ENCODE results near the gene ADCY2. TPM values are rescaled to one million over a fixed set of nuclear protein-coding genes. Genes with fewer than 3 reads are reported as not detected.

The ADCY2 gene
- total RNA-seq, 1 donor from 2014 or later: 18.4 TPM

- no peaks in the 10 kb centered on the region for H3K36me3 ChIP-seq
- H3K9me3 ChIP-seq: no peaks in the 10 kb centered on the region
- no peak overlapping the region for H3K27ac ChIP-seq
- no peaks in the 10 kb centered on the region for H3K27me3 ChIP-seq
- no peaks in the 10 kb centered on the region for H3K4me1 ChIP-seq
- intact Hi-C loops (cut with DNase I): no loop called here
- DNase-seq (ENCODE audit: extremely low spot score in 2 of 2): no peak
- TF ChIP-seq CTCF (IDR thresholded peaks at IDR 0.05): no peak
- TF ChIP-seq POLR2A (IDR thresholded peaks at IDR 0.05): no peak
- no peak for TF ChIP-seq POLR2AphosphoS5 (IDR thresholded peaks at IDR 0.05; ENCODE audit: insufficient read depth in 1 of 2, low read depth in 1 of 2)
- no peak overlapping the region for H3K4me3 ChIP-seq
Measured at GRCh38 chr5:7794823-7795222, 398.9 kb downstream of the ADCY2 start.

- no peaks in the 10 kb centered on the region for H3K36me3 ChIP-seq
- H3K27ac ChIP-seq: no peak overlapping the region
- no peak overlapping the region for H3K4me3 ChIP-seq
- no peak for DNase-seq (ENCODE audit: extremely low spot score in 2 of 2)
- intact Hi-C loops (cut with DNase I): no loop called here
- no peaks in the 10 kb centered on the region for H3K4me1 ChIP-seq
- TF ChIP-seq CTCF (IDR thresholded peaks at IDR 0.05) (no peak), POLR2A (IDR thresholded peaks at IDR 0.05) (no peak), POLR2AphosphoS5 (IDR thresholded peaks at IDR 0.05; ENCODE audit: insufficient read depth in 1 of 2, low read depth in 1 of 2) (no peak)
- no peaks in the 10 kb centered on the region for H3K9me3 ChIP-seq
- no peaks in the 10 kb centered on the region for H3K27me3 ChIP-seq
Measured at GRCh38 chr5:7795306-7795705, 399.4 kb downstream of the ADCY2 start.

GRCh38 chr5:7801891-7802614, 406.1 kb downstream of the ADCY2 start:
- intact Hi-C loops (cut with DNase I): no loop called here
- Histone ChIP-seq H3K36me3 (no peaks in the 10 kb centered on the region), H3K4me3 (no peak overlapping the region), H3K4me1 (no peaks in the 10 kb centered on the region), H3K27me3 (no peaks in the 10 kb centered on the region), H3K9me3 (no peaks in the 10 kb centered on the region), H3K27ac (no peak overlapping the region)
- TF ChIP-seq POLR2AphosphoS5 (IDR thresholded peaks at IDR 0.05; ENCODE audit: insufficient read depth in 1 of 2, low read depth in 1 of 2): no peak
- no peak for TF ChIP-seq POLR2A (IDR thresholded peaks at IDR 0.05)
- TF ChIP-seq CTCF (IDR thresholded peaks at IDR 0.05): no peak
- no peak for DNase-seq (ENCODE audit: extremely low spot score in 2 of 2)

- no peaks in the 10 kb centered on the region for H3K36me3 ChIP-seq
- no peak overlapping the region for H3K4me3 ChIP-seq
- no peak for DNase-seq (ENCODE audit: extremely low spot score in 2 of 2)
- H3K4me1 ChIP-seq: no peaks in the 10 kb centered on the region
- TF ChIP-seq POLR2A (IDR thresholded peaks at IDR 0.05) (no peak), POLR2AphosphoS5 (IDR thresholded peaks at IDR 0.05; ENCODE audit: insufficient read depth in 1 of 2, low read depth in 1 of 2) (no peak), CTCF (IDR thresholded peaks at IDR 0.05) (no peak)
- no peak overlapping the region for H3K27ac ChIP-seq
- no peaks in the 10 kb centered on the region for H3K27me3 ChIP-seq
- intact Hi-C loops (cut with DNase I): no loop called here
- H3K9me3 ChIP-seq: no peaks in the 10 kb centered on the region
Measured at GRCh38 chr5:7802855-7803254, 406.9 kb downstream of the ADCY2 start.

GRCh38 chr5:7803937-7804336, 408.0 kb downstream of the ADCY2 start:
- Histone ChIP-seq H3K36me3 (no peaks in the 10 kb centered on the region), H3K4me3 (no peak overlapping the region), H3K9me3 (no peaks in the 10 kb centered on the region), H3K27ac (no peak overlapping the region), H3K4me1 (no peaks in the 10 kb centered on the region), H3K27me3 (no peaks in the 10 kb centered on the region)
- no peak for DNase-seq (ENCODE audit: extremely low spot score in 2 of 2)
- intact Hi-C loops (cut with DNase I): no loop called here
- TF ChIP-seq POLR2AphosphoS5 (IDR thresholded peaks at IDR 0.05; ENCODE audit: insufficient read depth in 1 of 2, low read depth in 1 of 2) (no peak), POLR2A (IDR thresholded peaks at IDR 0.05) (no peak), CTCF (IDR thresholded peaks at IDR 0.05) (no peak)
